K562 (cell line): ENCODE data around the gene PIEZO2. TPM values are rescaled to one million over a fixed set of nuclear protein-coding genes. Genes with fewer than 3 reads are reported as not detected.

Experiments used
- ATAC-seq: fragments of 200-7000 bp; cut with Tn5 transposase; 3 replicates; pipeline ENCODE4 v1.9.1; 2020; ENCODE audit warnings: moderate library complexity
- BruUV-seq: library from RNA; stranded (reverse); fragments of 400-500 nt; replicated peaks from 2 replicates; lab custom pipeline; 2021; lab: Mats Ljungman, UMichigan
- CTCF ChIA-PET: fragments of 300-600 bp; formaldehyde crosslinking; extraction: SDS; loops from one replicate; lab custom pipeline; 2021; ENCODE audit warnings: low intra/inter-chr PET ratio; lab: Yijun Ruan, JAX
- POLR2A ChIA-PET: fragments of 300-600, 350-650 bp; sonication (Branson Sonifier 250); formaldehyde crosslinking; extraction: SDS; loops from one replicate; lab custom pipeline; 2021; ENCODE audit warnings: antibody characterized with exemption, inconsistent platforms; lab: Yijun Ruan, JAX
- DNase-seq, 4 experiments: peaks; one replicate each; pipeline versions ENCODE4 v3.0.0 to v3.0.0-alpha.2; 2011 to 2018; ENCODE audit warnings: low spot score in 3 of 4, mixed read lengths in 3 of 4; ENCODE audit errors: extremely low read depth in 1 of 4
- FAIRE-seq: peaks from 2 replicates; lab custom pipeline; 2011; peaks lifted over from hg19 to GRCh38; lab: Jason Lieb, UNC
- H2AFZ ChIP-seq: 2 replicates; pipeline ENCODE4 v1.6.0; 2011; ENCODE audit warnings: low read depth, low read length, control low read depth, inconsistent platforms
- H3K27ac ChIP-seq: fragments of 200-600 bp; 3 replicates; pipeline ENCODE4 v1.8.0; 2011; ENCODE audit warnings: low read depth, mild to moderate bottlenecking, control low read depth, inconsistent platforms, low read length, moderate library complexity, mixed read lengths; ENCODE audit errors: extremely low read depth
- H3K27me3 ChIP-seq, 2 experiments: fragments of 300-600 bp in 1 of 2; 2 replicates in 1 of 2; 3 replicates in 1 of 2; pipeline versions ENCODE4 v1.6.0 to v1.8.0; 2011; ENCODE audit warnings: inconsistent platforms in 2 of 2, low read length in 2 of 2, mild to moderate bottlenecking in 1 of 2, mixed read lengths in 1 of 2, moderate library complexity in 1 of 2; ENCODE audit not compliant: control insufficient read depth in 2 of 2, insufficient read depth in 2 of 2
- H3K36me3 ChIP-seq: fragments of 300-600 bp; 3 replicates; pipeline ENCODE4 v1.8.0; 2011; ENCODE audit warnings: mild to moderate bottlenecking, low read length, inconsistent platforms; ENCODE audit not compliant: control insufficient read depth, insufficient read depth
- H3K4me1 ChIP-seq, 2 experiments: fragments of 200-600 bp in 1 of 2; replicated peaks in 1 of 2; 2 replicates in 1 of 2; 3 replicates in 1 of 2; pipeline versions ENCODE4 v1.5.1 to v1.8.0; 2011; ENCODE audit warnings: inconsistent platforms in 2 of 2, low read length in 2 of 2, mild to moderate bottlenecking in 1 of 2, mixed read lengths in 1 of 2, moderate library complexity in 1 of 2; ENCODE audit not compliant: control insufficient read depth in 2 of 2, insufficient read depth in 2 of 2
- H3K4me2 ChIP-seq: 2 replicates; pipeline ENCODE4 v1.6.1; 2011; ENCODE audit warnings: low read length, control low read depth, inconsistent platforms, mixed read lengths; ENCODE audit not compliant: insufficient read depth
- H3K4me3 ChIP-seq: fragments of 200-600 bp; sonication (generic), shearing (Covaris generic); 2 replicates; pipeline ENCODE4 v1.5.1; 2016; ENCODE audit warnings: control low read depth, inconsistent platforms
- H3K79me2 ChIP-seq: fragments of 200-600 bp; 3 replicates; pipeline ENCODE4 v1.8.0; 2011; ENCODE audit warnings: low read length, inconsistent platforms; ENCODE audit not compliant: control insufficient read depth, insufficient read depth
- H3K9ac ChIP-seq, 2 experiments: 2 replicates each; pipeline versions ENCODE4 v1.6.0 to v1.6.1; 2011; ENCODE audit warnings: low read depth in 2 of 2, low read length in 2 of 2, control low read depth in 1 of 2, inconsistent platforms in 1 of 2, mild to moderate bottlenecking in 1 of 2, mixed read lengths in 1 of 2; ENCODE audit not compliant: insufficient read depth in 1 of 2
- H3K9me1 ChIP-seq: one replicate; pipeline ENCODE4 v1.6.0; 2011; ENCODE audit warnings: inconsistent platforms, mild to moderate bottlenecking, low read length, moderate library complexity; ENCODE audit not compliant: control insufficient read depth, insufficient read depth
- H3K9me3 ChIP-seq: replicated peaks from 2 replicates; pipeline ENCODE4 v1.5.1; 2011; ENCODE audit warnings: low read depth, low read length, inconsistent platforms; ENCODE audit not compliant: control insufficient read depth, insufficient read depth
- H4K20me1 ChIP-seq: replicated peaks from 2 replicates; pipeline ENCODE4 v1.6.1; 2011; ENCODE audit warnings: low read length, inconsistent platforms, mixed read lengths; ENCODE audit not compliant: control insufficient read depth, insufficient read depth
- BMI1 ChIP-seq: fragments of 150-350 bp; IDR thresholded peaks from 2 replicates; pipeline ENCODE4 v1.6.1; 2014; ENCODE audit warnings: low read length
- CBX8 ChIP-seq: fragments of 200-600 bp; sonication (generic); IDR thresholded peaks from 2 replicates; pipeline ENCODE4 v1.6.1; 2012; ENCODE audit warnings: borderline replicate concordance, mixed run types, low read depth, mild to moderate bottlenecking, moderate library complexity, mixed read lengths, low read length, control low read depth, inconsistent platforms; ENCODE audit not compliant: poor library complexity, severe bottlenecking; ENCODE audit errors: extremely low read depth
- GATAD2A ChIP-seq: fragments of 450-650 bp; IDR thresholded peaks from 2 replicates; pipeline ENCODE4 v1.6.1; 2017
- SUPT5H ChIP-seq: fragments of 450-650 bp; IDR thresholded peaks from 2 replicates; pipeline ENCODE4 v1.6.1; 2016
- ZNF76 ChIP-seq: fragments of 250-450 bp; sonication (Bioruptor Pico); IDR thresholded peaks from 2 replicates; pipeline ENCODE4 v1.4.0; 2020; ENCODE audit warnings: mild to moderate bottlenecking, moderate library complexity, borderline replicate concordance
- WGBS: fragments of 100-300 bp; shearing (Covaris generic); methylation state at CpG from one replicate; pipeline ENCODE4 v1.1.6; 2016; ENCODE audit warnings: low coverage, mixed read lengths; ENCODE audit not compliant: insufficient coverage; ENCODE audit errors: missing lambda C conversion rate; 5-methylcytosine and 5-hydroxymethylcytosine counted together
- in situ Hi-C: fragments of 300-500 bp; cut with MboI; formaldehyde crosslinking; loops from 4 replicates; pipeline ENCODE4 v1.15.0; 2018; ENCODE audit warnings: inconsistent platforms, mixed read lengths
- intact Hi-C: fragments of 100-400 bp; cut with micrococcal nuclease; formaldehyde crosslinking; loops from 2 replicates; pipeline ENCODE4 v1.14.2; 2022
- polyA plus RNA-seq, 8 experiments: library from polyadenylated mRNA; depleted of rRNA in 4 of 8; stranded (reverse) in 5 of 8; unstranded in 3 of 8; fragments of >200 nt; fragmentation: Nextera tagmentation in 2 of 8; fragmentation: Illumina TruSeq in 1 of 8; extraction: Ambion mirVana in 2 of 8; extraction: Trizol in 1 of 8; gene quantifications; 2 replicates each; pipeline versions ENCODE4 v1.2.1 to v1.2.3, GENCODE V29; 2011 to 2014; ENCODE audit warnings: inconsistent platforms in 1 of 8, missing spikeins in 1 of 8
- total RNA-seq, 7 experiments: library from RNA; depleted of rRNA in 6 of 7; stranded (reverse); fragments of >200 nt in 6 of 7; fragmentation: Illumina TruSeq in 2 of 7; extraction: Trizol in 2 of 7; gene quantifications; 2 replicates each; pipeline versions ENCODE4 v1.2.1 to v1.2.3, GENCODE V29; 2011 to 2021; ENCODE audit warnings: low replicate concordance in 1 of 7
- TF ChIP-seq, protein P1 (sequence below): sonication (generic); IDR thresholded peaks from 2 replicates; pipeline ENCODE4 v1.6.1; 2016
- TF ChIP-seq, protein P2 (sequence below): fragments of 200-800 bp; sonication (Bioruptor generic); IDR thresholded peaks from 2 replicates; pipeline ENCODE4 v1.6.1; 2017; ENCODE audit warnings: missing genetic modification characterization, missing compliant biosample characterization

PIEZO2 gene
- total and polyA plus RNA-seq, 9 of the 15 experiments (the other 6 are each of a cell fraction or from before 2014, with no cell fraction given), result 0.54 to 4.1 (median 2.0) TPM

DNA sequence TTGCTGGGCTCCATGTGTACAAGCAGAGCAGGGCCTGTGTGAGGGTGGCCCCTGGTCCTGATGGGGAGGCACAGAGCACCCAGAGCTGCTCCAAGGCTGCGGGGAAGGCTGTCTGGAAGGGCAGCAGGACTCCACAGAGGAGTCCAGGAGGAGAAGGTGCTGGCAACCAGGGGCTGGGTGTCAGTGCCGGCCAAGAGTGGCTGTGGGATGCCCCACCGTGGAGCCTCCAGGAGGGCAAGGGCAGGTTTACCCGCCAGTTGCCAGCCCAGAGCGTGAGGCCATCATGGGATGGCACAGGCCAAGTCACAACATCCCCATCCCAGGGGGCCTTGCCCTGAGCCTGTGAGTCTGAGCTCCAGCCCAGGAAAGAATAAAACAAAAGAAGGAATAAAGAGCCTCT is 381.7 kb downstream of the PIEZO2 start (continued):
- TF ChIP-seq, protein P1, sequence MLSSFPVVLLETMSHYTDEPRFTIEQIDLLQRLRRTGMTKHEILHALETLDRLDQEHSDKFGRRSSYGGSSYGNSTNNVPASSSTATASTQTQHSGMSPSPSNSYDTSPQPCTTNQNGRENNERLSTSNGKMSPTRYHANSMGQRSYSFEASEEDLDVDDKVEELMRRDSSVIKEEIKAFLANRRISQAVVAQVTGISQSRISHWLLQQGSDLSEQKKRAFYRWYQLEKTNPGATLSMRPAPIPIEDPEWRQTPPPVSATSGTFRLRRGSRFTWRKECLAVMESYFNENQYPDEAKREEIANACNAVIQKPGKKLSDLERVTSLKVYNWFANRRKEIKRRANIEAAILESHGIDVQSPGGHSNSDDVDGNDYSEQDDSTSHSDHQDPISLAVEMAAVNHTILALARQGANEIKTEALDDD, result no peak
- TF ChIP-seq, protein P2, sequence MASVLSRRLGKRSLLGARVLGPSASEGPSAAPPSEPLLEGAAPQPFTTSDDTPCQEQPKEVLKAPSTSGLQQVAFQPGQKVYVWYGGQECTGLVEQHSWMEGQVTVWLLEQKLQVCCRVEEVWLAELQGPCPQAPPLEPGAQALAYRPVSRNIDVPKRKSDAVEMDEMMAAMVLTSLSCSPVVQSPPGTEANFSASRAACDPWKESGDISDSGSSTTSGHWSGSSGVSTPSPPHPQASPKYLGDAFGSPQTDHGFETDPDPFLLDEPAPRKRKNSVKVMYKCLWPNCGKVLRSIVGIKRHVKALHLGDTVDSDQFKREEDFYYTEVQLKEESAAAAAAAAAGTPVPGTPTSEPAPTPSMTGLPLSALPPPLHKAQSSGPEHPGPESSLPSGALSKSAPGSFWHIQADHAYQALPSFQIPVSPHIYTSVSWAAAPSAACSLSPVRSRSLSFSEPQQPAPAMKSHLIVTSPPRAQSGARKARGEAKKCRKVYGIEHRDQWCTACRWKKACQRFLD (CRISPR knock-in tag), result no peak

DNA sequence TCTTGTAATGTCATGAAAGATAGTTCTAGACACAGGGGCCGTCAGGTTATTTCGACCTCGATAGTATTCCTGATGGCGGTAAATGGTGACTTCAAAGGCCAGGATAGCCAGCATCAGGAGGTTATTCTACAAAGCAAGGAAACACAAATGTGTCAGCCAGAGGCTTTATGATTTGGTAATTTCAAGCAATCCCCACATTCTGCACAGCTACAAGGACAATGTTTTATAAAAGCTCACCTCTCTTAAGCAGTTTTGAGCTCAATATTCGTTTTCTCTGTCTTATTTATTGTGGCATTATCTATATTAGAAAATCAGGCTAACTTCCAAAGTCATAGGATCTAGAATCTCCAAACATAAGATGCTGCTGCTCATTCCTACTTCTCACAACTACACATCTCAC is 388.4 kb downstream of the PIEZO2 start:
- intact Hi-C loops (no loop called here), in situ Hi-C loops (no loop called here)
- H3K79me2 ChIP-seq, result no peaks in the 10 kb centered on the region
- CTCF ChIA-PET, result no interaction called here
- BruUV-seq, result no TSS peak
- ATAC-seq, result no peak
- H3K4me2 ChIP-seq, result no peak overlapping the region
- FAIRE-seq, result no peak
- H3K36me3 ChIP-seq, result no peaks in the 10 kb centered on the region
- TF ChIP-seq GATAD2A, result no peak
- no peak for TF ChIP-seq ZNF76
- TF ChIP-seq BMI1, result peak; percentile 57
- TF ChIP-seq SUPT5H, result no peak
- peak; percentile 59 for TF ChIP-seq CBX8
- H3K4me3 ChIP-seq, result no peak overlapping the region
- WGBS, result 1% methylated on average over 5 of the region's 5 CpGs
- H3K9me1 ChIP-seq, result no peaks in the 10 kb centered on the region
- no peaks in the 10 kb centered on the region; the same call in 1 of the 2 replicates for H4K20me1 ChIP-seq
- H2AFZ ChIP-seq, result no peak overlapping the region
- no peak for DNase-seq
- no peaks in the 10 kb centered on the region for H3K9me3 ChIP-seq
- H3K9ac ChIP-seq, result no peak overlapping the region
- no peak overlapping the region for H3K27ac ChIP-seq
- H3K4me1 ChIP-seq, result no peaks in the 10 kb centered on the region
- POLR2A ChIA-PET, result no interaction called here
- peaks cover 17 to 33% of the 10 kb centered on the region in 2 experiments; a peak in 4 of 5 replicates for H3K27me3 ChIP-seq
